GM12873 (cell line): ENCODE data around the gene GPATCH11.

Experiments used
- CTCF ChIP-seq: IDR thresholded peaks from 2 replicates; pipeline ENCODE4 v1.5.1; 2012; ENCODE audit warnings: low read depth, mild to moderate bottlenecking, moderate library complexity, low read length, control low read depth; ENCODE audit not compliant: insufficient read depth; ENCODE audit errors: missing control alignments

Gene GPATCH11

GRCh38 chr2:37104178-37104577, 19.9 kb downstream of the GPATCH11 start:
- TF ChIP-seq CTCF, result no peak

- TF ChIP-seq CTCF, result no peak
Observed at GRCh38 chr2:37105150-37105549, 20.8 kb downstream of the GPATCH11 start.

- TF ChIP-seq CTCF, result no peak
Observed at GRCh38 chr2:37109523-37109922, 25.2 kb downstream of the GPATCH11 start.

GRCh38 chr2:37110306-37111212, 26.2 kb downstream of the GPATCH11 start:
- no peak for TF ChIP-seq CTCF

GRCh38 chr2:37111958-37112357, 27.6 kb downstream of the GPATCH11 start:
- no peak for TF ChIP-seq CTCF

- no peak for TF ChIP-seq CTCF
Observed at GRCh38 chr2:37117566-37117965, 33.2 kb downstream of the GPATCH11 start.

- no peak for TF ChIP-seq CTCF
Observed at GRCh38 chr2:37119157-37119556, 34.8 kb downstream of the GPATCH11 start.
